ENCODE data around the gene PYURF.

GRCh38 chr4:88511236-88511635 lies 12.3 kb downstream of the PYURF start:
- no peak for TF ChIP-seq CTCF (conservative IDR thresholded peaks at IDR 0.05; ENCODE audit: low read length)
- TF ChIP-seq EZH2phosphoT487 (IDR thresholded peaks at IDR 0.05; ENCODE audit: borderline replicate concordance, low read depth, low read length) = no peak

Measured in OCI-LY7 (cell line).